Measurements from ENCODE around the gene ACTRT3. TPM values are rescaled to one million over a fixed set of nuclear protein-coding genes. Genes with fewer than 3 reads are reported as not detected.

The ACTRT3 gene
- total RNA-seq, 1 donor from 2014 or later: 2.6 TPM

- Mint-ChIP-seq H3K9me3 (ENCODE audit: unreplicated experiment) (peaks cover 4% of the 10 kb centered on the region), H3K4me1 (ENCODE audit: unreplicated experiment) (peaks cover 21% of the 10 kb centered on the region), H3K4me3 (ENCODE audit: unreplicated experiment) (peak overlapping the region; percentile 80), H3K27ac (ENCODE audit: unreplicated experiment) (peak overlapping the region; percentile 28), H3K27me3 (ENCODE audit: unreplicated experiment) (peaks cover 3% of the 10 kb centered on the region), H3K36me3 (ENCODE audit: low read depth, unreplicated experiment) (peaks cover 13% of the 10 kb centered on the region)
- DNase-seq (ENCODE audit: low spot score): no peak
- TF ChIP-seq, protein P1, sequence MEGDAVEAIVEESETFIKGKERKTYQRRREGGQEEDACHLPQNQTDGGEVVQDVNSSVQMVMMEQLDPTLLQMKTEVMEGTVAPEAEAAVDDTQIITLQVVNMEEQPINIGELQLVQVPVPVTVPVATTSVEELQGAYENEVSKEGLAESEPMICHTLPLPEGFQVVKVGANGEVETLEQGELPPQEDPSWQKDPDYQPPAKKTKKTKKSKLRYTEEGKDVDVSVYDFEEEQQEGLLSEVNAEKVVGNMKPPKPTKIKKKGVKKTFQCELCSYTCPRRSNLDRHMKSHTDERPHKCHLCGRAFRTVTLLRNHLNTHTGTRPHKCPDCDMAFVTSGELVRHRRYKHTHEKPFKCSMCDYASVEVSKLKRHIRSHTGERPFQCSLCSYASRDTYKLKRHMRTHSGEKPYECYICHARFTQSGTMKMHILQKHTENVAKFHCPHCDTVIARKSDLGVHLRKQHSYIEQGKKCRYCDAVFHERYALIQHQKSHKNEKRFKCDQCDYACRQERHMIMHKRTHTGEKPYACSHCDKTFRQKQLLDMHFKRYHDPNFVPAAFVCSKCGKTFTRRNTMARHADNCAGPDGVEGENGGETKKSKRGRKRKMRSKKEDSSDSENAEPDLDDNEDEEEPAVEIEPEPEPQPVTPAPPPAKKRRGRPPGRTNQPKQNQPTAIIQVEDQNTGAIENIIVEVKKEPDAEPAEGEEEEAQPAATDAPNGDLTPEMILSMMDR (IDR thresholded peaks at IDR 0.05; ENCODE audit: unreplicated experiment): no peak
These were observed 43.9 kb upstream of the ACTRT3 start for GRCh38 chr3:169813278-169813677.

DNA sequence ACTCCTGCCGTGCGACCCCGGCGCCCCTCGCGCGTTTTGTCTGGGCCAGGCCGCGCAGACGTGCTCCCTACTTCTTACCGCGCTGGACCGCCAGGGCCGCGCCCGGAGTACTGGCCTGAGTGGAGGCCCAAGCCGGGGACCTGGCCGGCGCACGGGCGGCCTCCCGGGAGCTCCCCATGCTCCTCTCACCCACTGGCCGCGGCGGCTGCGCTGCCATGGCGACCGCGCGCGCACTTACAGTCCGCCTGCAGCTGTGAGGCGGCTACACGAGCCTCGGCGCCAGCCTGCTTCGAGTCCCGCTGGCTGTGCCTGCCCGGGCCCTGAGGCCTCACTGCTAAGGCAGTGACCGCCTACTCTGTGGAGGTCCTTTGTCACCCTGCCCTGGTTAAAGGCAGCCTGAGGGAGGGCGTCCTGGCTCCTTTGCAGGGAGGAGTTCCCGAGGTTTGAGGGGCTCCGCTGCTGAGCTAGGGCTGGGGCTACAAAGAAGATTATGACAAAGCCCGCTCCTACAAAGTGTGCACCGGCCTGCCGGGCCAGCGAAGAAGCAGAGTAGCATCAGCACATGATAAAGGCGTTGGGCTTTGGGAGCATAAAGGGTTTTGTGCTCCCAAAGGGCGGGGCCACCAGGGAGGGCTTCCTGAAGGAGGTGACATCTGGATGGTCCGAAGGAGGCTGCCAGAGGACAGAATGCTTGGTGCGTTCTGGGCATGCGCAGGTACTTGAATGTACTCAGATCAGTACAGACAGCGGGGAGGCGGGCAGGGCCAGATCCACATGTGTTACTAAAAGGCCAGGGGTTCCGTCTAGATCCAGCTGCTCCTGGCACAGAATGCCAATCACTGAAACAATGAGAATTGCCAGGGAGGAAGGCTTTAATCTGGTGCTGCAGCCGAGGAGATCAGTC, 43.2 kb upstream of the ACTRT3 start, which contains the start of the genes LRRC34 and LRRIQ4:
TSS of gene LRRC34 (minus strand) at position 573 of the 904 bp plus-strand sequence. CDS start at position 217, 356 bp downstream.
TSS of gene LRRIQ4 (plus strand) at position 539 of the 904 bp plus-strand sequence. CDS start 9,052 bp downstream, outside the sequence.
- Mint-ChIP-seq H3K36me3 (ENCODE audit: low read depth, unreplicated experiment) (peaks cover 12% of the 10 kb centered on the region), H3K4me1 (ENCODE audit: unreplicated experiment) (peaks cover 17% of the 10 kb centered on the region), H3K27me3 (ENCODE audit: unreplicated experiment) (peaks cover 3% of the 10 kb centered on the region), H3K9me3 (ENCODE audit: unreplicated experiment) (peaks cover 4% of the 10 kb centered on the region), H3K27ac (ENCODE audit: unreplicated experiment) (peak within 1 kb of the TSS; percentile 28), H3K4me3 (ENCODE audit: unreplicated experiment) (peak within 1 kb of the TSS; percentile 90)
- TF ChIP-seq, protein P1 (IDR thresholded peaks at IDR 0.05; ENCODE audit: unreplicated experiment): no peak
- peak; percentile 67 for DNase-seq (ENCODE audit: low spot score)

GRCh38 chr3:169811631-169812331, 42.4 kb upstream of the ACTRT3 start:
- H3K36me3 Mint-ChIP-seq (ENCODE audit: low read depth, unreplicated experiment): peaks cover 10% of the 10 kb centered on the region
- H3K27me3 Mint-ChIP-seq (ENCODE audit: unreplicated experiment): peaks cover 2% of the 10 kb centered on the region
- peak overlapping the region; percentile 90 for H3K4me3 Mint-ChIP-seq (ENCODE audit: unreplicated experiment)
- peaks cover 4% of the 10 kb centered on the region for H3K9me3 Mint-ChIP-seq (ENCODE audit: unreplicated experiment)
- H3K27ac Mint-ChIP-seq (ENCODE audit: unreplicated experiment): no peak overlapping the region
- peaks cover 16% of the 10 kb centered on the region for H3K4me1 Mint-ChIP-seq (ENCODE audit: unreplicated experiment)
- DNase-seq (ENCODE audit: low spot score): no peak
- TF ChIP-seq, protein P1 (IDR thresholded peaks at IDR 0.05; ENCODE audit: unreplicated experiment): no peak

GRCh38 chr3:169809230-169809795, 40.0 kb upstream of the ACTRT3 start:
- DNase-seq (ENCODE audit: low spot score): no peak
- Mint-ChIP-seq H3K9me3 (ENCODE audit: unreplicated experiment) (no peaks in the 10 kb centered on the region), H3K27me3 (ENCODE audit: unreplicated experiment) (peaks cover 2% of the 10 kb centered on the region), H3K36me3 (ENCODE audit: low read depth, unreplicated experiment) (peaks cover 9% of the 10 kb centered on the region), H3K4me3 (ENCODE audit: unreplicated experiment) (no peak overlapping the region), H3K27ac (ENCODE audit: unreplicated experiment) (no peak overlapping the region), H3K4me1 (ENCODE audit: unreplicated experiment) (peaks cover 16% of the 10 kb centered on the region)
- TF ChIP-seq, protein P1 (IDR thresholded peaks at IDR 0.05; ENCODE audit: unreplicated experiment): no peak
